ENCODE measurements around the gene DGKD.

DNA sequence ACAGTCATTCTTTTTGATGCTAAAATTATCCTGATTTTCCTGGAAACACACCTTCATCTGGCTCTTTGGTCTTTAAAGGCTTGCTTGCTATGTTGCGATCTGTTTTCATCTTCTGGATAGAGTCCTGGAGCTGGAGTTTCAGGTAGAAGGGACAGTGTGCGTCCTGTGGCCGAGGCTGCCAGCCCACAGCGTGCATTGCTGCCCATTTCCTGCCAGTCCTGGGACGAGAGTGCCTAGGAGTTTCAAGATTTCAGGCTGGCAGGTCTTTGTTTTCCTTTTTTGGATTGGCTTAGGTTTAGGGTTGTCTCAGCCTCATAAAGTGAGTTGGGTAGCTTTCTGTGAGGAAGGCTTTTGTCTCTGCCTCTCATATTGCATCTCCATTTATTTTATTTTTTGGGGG is 14.5 kb downstream of the DGKD start:
- no peak for TF ChIP-seq EZH2phosphoT487 (IDR thresholded peaks at IDR 0.05; ENCODE audit: low read depth)
- TF ChIP-seq, protein P1, sequence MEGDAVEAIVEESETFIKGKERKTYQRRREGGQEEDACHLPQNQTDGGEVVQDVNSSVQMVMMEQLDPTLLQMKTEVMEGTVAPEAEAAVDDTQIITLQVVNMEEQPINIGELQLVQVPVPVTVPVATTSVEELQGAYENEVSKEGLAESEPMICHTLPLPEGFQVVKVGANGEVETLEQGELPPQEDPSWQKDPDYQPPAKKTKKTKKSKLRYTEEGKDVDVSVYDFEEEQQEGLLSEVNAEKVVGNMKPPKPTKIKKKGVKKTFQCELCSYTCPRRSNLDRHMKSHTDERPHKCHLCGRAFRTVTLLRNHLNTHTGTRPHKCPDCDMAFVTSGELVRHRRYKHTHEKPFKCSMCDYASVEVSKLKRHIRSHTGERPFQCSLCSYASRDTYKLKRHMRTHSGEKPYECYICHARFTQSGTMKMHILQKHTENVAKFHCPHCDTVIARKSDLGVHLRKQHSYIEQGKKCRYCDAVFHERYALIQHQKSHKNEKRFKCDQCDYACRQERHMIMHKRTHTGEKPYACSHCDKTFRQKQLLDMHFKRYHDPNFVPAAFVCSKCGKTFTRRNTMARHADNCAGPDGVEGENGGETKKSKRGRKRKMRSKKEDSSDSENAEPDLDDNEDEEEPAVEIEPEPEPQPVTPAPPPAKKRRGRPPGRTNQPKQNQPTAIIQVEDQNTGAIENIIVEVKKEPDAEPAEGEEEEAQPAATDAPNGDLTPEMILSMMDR (IDR thresholded peaks at IDR 0.05; ENCODE audit: low read depth, low read length), result no peak

All from OCI-LY3 (cell line).